Measurements from ENCODE around the gene PNMA8A.

- TF ChIP-seq CTCF (IDR thresholded peaks at IDR 0.05) (no peak), POLR2A (IDR thresholded peaks at IDR 0.05) (no peak)
Observed at GRCh38 chr19:46474211-46474610, 2.8 kb upstream of the PNMA8A start.

All from lower leg skin (tissue), 3 donors.